Lower lobe of right lung (tissue), 2 donors: ENCODE data around the gene HUWE1. TPM values are rescaled to one million over a fixed set of nuclear protein-coding genes. Genes with fewer than 3 reads are reported as not detected.

Experiments
- ATAC-seq, 2 donors: fragments of 200-7000 bp; cut with Tn5 transposase; one replicate each; pipeline ENCODE4 v1.9.1; 2020 to 2022; ENCODE audit warnings: mild to moderate bottlenecking in 2 of 2, moderate library complexity in 2 of 2
- DNase-seq: peaks from one replicate; pipeline ENCODE4 v3.0.0-alpha.2; 2020
- H3K27ac ChIP-seq: fragments of 200-600 bp; one replicate; pipeline ENCODE4 v1.8.0; 2022
- H3K27me3 ChIP-seq: fragments of 200-600 bp; one replicate; pipeline ENCODE4 v1.8.0; 2022; ENCODE audit warnings: low read depth
- H3K36me3 ChIP-seq: fragments of 200-600 bp; one replicate; pipeline ENCODE4 v1.8.0; 2022; ENCODE audit warnings: mild to moderate bottlenecking
- H3K4me1 ChIP-seq: fragments of 200-600 bp; one replicate; pipeline ENCODE4 v1.8.0; 2022
- H3K4me3 ChIP-seq: fragments of 200-600 bp; one replicate; pipeline ENCODE4 v1.8.0; 2022; ENCODE audit warnings: mild to moderate bottlenecking
- H3K9me3 ChIP-seq: fragments of 200-600 bp; one replicate; pipeline ENCODE4 v1.8.0; 2022
- intact Hi-C: fragments of 100-400 bp; cut with DNase I; formaldehyde crosslinking; loops from one replicate; pipeline ENCODE4 v1.11.0; 2022
- total RNA-seq: library from RNA; stranded (reverse); fragmentation: NEBNext Ultra II Directional; extraction: Animal tissue kit (Norgen Biotek cat#: 25700); gene quantifications from one replicate; pipeline ENCODE4 v1.2.1, GENCODE V29; 2021
- TF ChIP-seq, protein P1 (sequence below): fragments of 200-600 bp; IDR thresholded peaks from one replicate; pipeline ENCODE4 v1.8.0; 2022; ENCODE audit warnings: antibody characterized with exemption, mild to moderate bottlenecking
- donor health status: DM: no; HTN: yes; CAD: no; lungs with severe emphysema.

The HUWE1 gene
- total RNA-seq, 1 donor from 2014 or later = 162 TPM

DNA sequence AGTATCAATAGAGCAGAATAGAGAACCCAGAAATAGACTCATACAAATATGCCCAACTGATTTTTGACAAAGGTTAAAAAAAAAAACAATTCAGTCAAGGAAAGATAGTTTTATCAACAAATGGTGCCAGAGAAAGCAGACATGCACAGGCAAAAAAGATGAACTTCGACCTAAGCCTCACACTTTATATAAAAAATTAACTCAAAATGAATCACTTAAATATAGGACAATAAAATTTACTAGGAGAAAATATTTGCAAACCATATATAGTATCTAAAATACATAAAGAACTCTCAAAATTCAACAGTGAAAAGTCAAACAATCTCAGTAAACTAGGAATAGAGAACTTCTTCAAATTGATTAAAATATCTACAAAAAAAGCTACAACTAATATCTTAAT, 29.7 kb downstream of the HUWE1 start:
- Histone ChIP-seq H3K27ac (no peak overlapping the region), H3K9me3 (no peaks in the 10 kb centered on the region), H3K36me3 (peaks cover 20% of the 10 kb centered on the region), H3K4me3 (no peak overlapping the region), H3K27me3 (no peaks in the 10 kb centered on the region), H3K4me1 (no peaks in the 10 kb centered on the region)
- TF ChIP-seq, protein P1, sequence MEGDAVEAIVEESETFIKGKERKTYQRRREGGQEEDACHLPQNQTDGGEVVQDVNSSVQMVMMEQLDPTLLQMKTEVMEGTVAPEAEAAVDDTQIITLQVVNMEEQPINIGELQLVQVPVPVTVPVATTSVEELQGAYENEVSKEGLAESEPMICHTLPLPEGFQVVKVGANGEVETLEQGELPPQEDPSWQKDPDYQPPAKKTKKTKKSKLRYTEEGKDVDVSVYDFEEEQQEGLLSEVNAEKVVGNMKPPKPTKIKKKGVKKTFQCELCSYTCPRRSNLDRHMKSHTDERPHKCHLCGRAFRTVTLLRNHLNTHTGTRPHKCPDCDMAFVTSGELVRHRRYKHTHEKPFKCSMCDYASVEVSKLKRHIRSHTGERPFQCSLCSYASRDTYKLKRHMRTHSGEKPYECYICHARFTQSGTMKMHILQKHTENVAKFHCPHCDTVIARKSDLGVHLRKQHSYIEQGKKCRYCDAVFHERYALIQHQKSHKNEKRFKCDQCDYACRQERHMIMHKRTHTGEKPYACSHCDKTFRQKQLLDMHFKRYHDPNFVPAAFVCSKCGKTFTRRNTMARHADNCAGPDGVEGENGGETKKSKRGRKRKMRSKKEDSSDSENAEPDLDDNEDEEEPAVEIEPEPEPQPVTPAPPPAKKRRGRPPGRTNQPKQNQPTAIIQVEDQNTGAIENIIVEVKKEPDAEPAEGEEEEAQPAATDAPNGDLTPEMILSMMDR = no peak
- DNase-seq = no peak
- no peak for ATAC-seq
- intact Hi-C loops = no loop called here

DNA sequence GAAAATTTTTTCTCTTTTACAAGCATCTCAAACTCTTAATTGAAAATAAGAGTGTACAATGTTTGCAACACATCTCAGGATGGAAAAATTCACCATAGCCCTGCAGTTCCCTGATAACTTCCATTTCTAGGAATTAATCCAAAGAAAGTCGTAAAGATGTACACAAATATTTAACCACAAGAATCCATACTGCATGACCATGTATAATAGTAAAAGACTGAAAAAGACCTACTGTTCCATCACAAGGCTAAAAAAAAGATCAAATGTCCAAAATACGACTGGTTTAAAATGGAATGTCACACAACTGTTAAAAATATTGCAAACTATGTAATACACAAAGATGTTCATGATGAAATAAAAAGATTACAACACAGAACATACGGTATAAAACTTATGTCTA, 32.1 kb downstream of the HUWE1 start:
- no peak for DNase-seq
- Histone ChIP-seq H3K27me3 (no peaks in the 10 kb centered on the region), H3K9me3 (no peaks in the 10 kb centered on the region), H3K4me1 (no peaks in the 10 kb centered on the region), H3K27ac (no peak overlapping the region), H3K36me3 (peaks cover 38% of the 10 kb centered on the region), H3K4me3 (no peak overlapping the region)
- intact Hi-C loops = no loop called here
- TF ChIP-seq, protein P1 = no peak
- ATAC-seq = no peak

DNA sequence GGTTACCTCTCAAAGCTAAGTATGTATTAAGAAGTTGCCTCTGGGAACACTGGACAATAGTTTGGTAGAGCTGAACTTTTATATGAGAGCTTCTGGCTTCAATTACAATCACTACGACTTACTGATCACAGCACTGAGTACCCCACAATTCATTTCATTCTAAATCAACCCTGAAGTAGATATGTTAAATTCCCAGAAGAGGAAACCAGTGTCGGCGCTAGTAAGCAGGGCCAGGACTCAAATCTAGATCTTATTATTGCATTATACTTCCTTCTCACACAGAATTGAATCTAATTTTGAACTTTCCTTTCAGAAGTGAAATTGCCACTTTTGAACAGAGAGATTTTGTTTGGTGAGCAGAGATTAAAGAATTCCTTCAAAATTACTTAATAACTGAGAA, 41.8 kb downstream of the HUWE1 start:
- no peak for ATAC-seq
- H3K27me3 ChIP-seq = no peaks in the 10 kb centered on the region
- no peak overlapping the region for H3K27ac ChIP-seq
- H3K4me3 ChIP-seq = no peak overlapping the region
- DNase-seq = no peak
- intact Hi-C loops = no loop called here
- H3K36me3 ChIP-seq = peaks cover 90% of the 10 kb centered on the region
- H3K4me1 ChIP-seq = no peaks in the 10 kb centered on the region
- no peaks in the 10 kb centered on the region for H3K9me3 ChIP-seq
- TF ChIP-seq, protein P1 = no peak

DNA sequence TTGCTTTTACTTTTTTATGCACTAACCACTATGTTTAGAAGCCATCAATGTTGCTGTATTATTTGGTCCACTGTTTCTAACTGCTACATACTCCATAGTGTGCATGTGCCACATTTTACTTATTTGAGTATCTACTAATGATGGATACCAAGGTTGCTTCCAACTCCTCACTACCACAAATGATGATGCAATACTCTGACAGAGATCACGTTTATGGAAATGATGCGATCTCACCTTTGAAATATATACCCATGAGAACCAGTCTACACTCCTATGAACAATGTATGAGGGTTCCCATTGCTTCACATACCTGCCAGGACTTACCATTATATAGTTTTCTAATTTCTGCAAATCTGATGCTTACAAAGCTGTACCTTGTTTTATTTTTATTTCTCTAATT, 44.2 kb downstream of the HUWE1 start:
- TF ChIP-seq, protein P1 = no peak
- intact Hi-C loops = no loop called here
- no peak for ATAC-seq
- Histone ChIP-seq H3K27ac (no peak overlapping the region), H3K9me3 (no peaks in the 10 kb centered on the region), H3K36me3 (peaks cover 68% of the 10 kb centered on the region), H3K27me3 (no peaks in the 10 kb centered on the region), H3K4me1 (no peaks in the 10 kb centered on the region), H3K4me3 (no peak overlapping the region)
- DNase-seq = no peak

DNA sequence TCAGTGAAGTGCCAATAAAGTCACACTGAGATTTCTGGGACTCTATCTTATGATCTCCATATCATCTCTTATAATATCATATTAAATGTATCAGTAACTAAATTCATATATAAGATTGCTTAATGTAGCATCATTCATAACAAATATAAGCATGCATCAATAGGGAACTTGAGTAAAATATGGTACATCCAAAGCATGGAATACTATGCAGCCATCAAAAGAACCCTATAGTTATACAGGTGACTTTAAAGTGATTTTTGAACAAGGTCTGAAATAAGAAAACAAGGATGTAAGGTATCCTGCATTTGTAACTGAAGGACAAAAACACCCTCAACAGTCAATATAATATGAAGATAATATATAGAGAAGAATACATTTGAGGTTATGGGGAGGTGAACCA, 47.3 kb downstream of the HUWE1 start:
- TF ChIP-seq, protein P1 = no peak
- intact Hi-C loops = no loop called here
- H3K27me3 ChIP-seq = no peaks in the 10 kb centered on the region
- ATAC-seq = no peak
- H3K9me3 ChIP-seq = no peaks in the 10 kb centered on the region
- H3K4me3 ChIP-seq = no peak overlapping the region
- no peaks in the 10 kb centered on the region for H3K4me1 ChIP-seq
- H3K27ac ChIP-seq = no peak overlapping the region
- no peak for DNase-seq
- peaks cover 54% of the 10 kb centered on the region for H3K36me3 ChIP-seq

DNA sequence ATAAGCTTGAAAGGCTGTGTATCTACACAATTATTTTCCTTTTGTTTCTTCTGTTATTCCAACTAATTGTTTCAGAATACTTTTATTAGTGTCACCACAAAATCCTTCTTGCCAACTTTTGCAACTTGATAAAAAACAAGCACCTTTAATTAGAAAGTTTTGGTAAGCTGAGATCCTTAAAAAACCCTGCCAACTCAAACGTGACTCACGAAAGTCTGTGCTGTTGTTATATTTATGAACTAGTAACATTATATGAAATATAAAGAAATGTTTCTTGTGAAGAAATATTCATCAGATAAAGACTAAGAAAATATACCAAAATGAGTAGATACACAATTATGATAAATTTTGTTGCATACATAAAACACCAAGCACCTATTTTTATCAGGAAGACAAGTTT, 49.0 kb downstream of the HUWE1 start:
- H3K4me1 ChIP-seq = no peaks in the 10 kb centered on the region
- H3K36me3 ChIP-seq = peaks cover 48% of the 10 kb centered on the region
- no peaks in the 10 kb centered on the region for H3K9me3 ChIP-seq
- no peak overlapping the region for H3K27ac ChIP-seq
- H3K27me3 ChIP-seq = no peaks in the 10 kb centered on the region
- no peak for DNase-seq
- intact Hi-C loops = no loop called here
- H3K4me3 ChIP-seq = no peak overlapping the region
- TF ChIP-seq, protein P1 = no peak
- ATAC-seq = no peak
